ENCODE measurements around the gene PHF21A. TPM values are rescaled to one million over a fixed set of nuclear protein-coding genes. Genes with fewer than 3 reads are reported as not detected.
A peak's percentile ranks its signal among the peaks of the same experiment; 100 is the strongest.

Gene PHF21A
- total RNA-seq, 1 donor from 2014 or later = 66.8 TPM

- no peak for DNase-seq (ENCODE audit: extremely low spot score in 2 of 2)
- Histone ChIP-seq H3K27ac (no peak overlapping the region), H3K4me1 (peaks cover 16% of the 10 kb centered on the region), H3K36me3 (no peaks in the 10 kb centered on the region), H3K4me3 (no peak overlapping the region), H3K27me3 (no peaks in the 10 kb centered on the region), H3K9me3 (no peaks in the 10 kb centered on the region)
- intact Hi-C loops (cut with DNase I) = no loop called here
- TF ChIP-seq, protein P1, sequence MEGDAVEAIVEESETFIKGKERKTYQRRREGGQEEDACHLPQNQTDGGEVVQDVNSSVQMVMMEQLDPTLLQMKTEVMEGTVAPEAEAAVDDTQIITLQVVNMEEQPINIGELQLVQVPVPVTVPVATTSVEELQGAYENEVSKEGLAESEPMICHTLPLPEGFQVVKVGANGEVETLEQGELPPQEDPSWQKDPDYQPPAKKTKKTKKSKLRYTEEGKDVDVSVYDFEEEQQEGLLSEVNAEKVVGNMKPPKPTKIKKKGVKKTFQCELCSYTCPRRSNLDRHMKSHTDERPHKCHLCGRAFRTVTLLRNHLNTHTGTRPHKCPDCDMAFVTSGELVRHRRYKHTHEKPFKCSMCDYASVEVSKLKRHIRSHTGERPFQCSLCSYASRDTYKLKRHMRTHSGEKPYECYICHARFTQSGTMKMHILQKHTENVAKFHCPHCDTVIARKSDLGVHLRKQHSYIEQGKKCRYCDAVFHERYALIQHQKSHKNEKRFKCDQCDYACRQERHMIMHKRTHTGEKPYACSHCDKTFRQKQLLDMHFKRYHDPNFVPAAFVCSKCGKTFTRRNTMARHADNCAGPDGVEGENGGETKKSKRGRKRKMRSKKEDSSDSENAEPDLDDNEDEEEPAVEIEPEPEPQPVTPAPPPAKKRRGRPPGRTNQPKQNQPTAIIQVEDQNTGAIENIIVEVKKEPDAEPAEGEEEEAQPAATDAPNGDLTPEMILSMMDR (IDR thresholded peaks at IDR 0.05) = no peak
- no peak for TF ChIP-seq POLR2A (IDR thresholded peaks at IDR 0.05)
- TF ChIP-seq POLR2AphosphoS5 (IDR thresholded peaks at IDR 0.05; ENCODE audit: insufficient read depth in 1 of 2, low read depth in 1 of 2) = no peak
These were observed 45.3 kb downstream of the PHF21A start for GRCh38 chr11:46075928-46076327.

GRCh38 chr11:46075168-46075567 lies 46.1 kb downstream of the PHF21A start:
- intact Hi-C loops (cut with DNase I) = no loop called here
- no peak for DNase-seq (ENCODE audit: extremely low spot score in 2 of 2)
- Histone ChIP-seq H3K36me3 (no peaks in the 10 kb centered on the region), H3K27me3 (no peaks in the 10 kb centered on the region), H3K4me3 (no peak overlapping the region), H3K27ac (no peak overlapping the region), H3K4me1 (peaks cover 20% of the 10 kb centered on the region), H3K9me3 (no peaks in the 10 kb centered on the region)
- TF ChIP-seq POLR2AphosphoS5 (IDR thresholded peaks at IDR 0.05; ENCODE audit: insufficient read depth in 1 of 2, low read depth in 1 of 2) = peak in 1 of 2 donors; percentile 42
- TF ChIP-seq, protein P1 (IDR thresholded peaks at IDR 0.05) = no peak

DNA sequence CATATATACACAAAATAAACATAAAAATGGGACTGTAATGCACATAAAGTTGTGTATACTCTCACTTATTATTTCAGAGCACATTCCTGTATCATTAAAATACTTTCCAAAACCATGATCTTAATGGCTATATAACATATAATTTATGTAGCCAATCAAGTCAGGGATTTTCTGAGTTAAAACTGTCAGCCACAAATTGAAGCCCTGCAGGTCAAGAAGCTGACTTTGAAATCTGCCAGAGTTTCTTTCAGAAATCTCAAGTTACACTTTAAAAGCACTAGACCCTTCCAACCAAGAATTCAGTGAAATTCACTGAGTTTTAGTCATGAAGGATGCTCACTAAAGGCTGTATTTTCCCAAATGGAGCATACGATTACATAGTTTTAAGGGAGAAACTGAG lies 47.6 kb downstream of the PHF21A start:
- Histone ChIP-seq H3K27me3 (no peaks in the 10 kb centered on the region), H3K27ac (no peak overlapping the region), H3K4me3 (no peak overlapping the region), H3K9me3 (no peaks in the 10 kb centered on the region), H3K36me3 (no peaks in the 10 kb centered on the region), H3K4me1 (peaks cover 20% of the 10 kb centered on the region)
- intact Hi-C loops (cut with DNase I) = no loop called here
- DNase-seq (ENCODE audit: extremely low spot score in 2 of 2) = no peak
- no peak for TF ChIP-seq POLR2AphosphoS5 (IDR thresholded peaks at IDR 0.05; ENCODE audit: insufficient read depth in 1 of 2, low read depth in 1 of 2)
- no peak for TF ChIP-seq POLR2A (IDR thresholded peaks at IDR 0.05)
- TF ChIP-seq, protein P1 (IDR thresholded peaks at IDR 0.05) = no peak

GRCh38 chr11:46072172-46072964 lies 48.9 kb downstream of the PHF21A start:
- no peak for TF ChIP-seq POLR2AphosphoS5 (IDR thresholded peaks at IDR 0.05; ENCODE audit: insufficient read depth in 1 of 2, low read depth in 1 of 2)
- TF ChIP-seq, protein P1 (IDR thresholded peaks at IDR 0.05) = no peak
- TF ChIP-seq POLR2A (IDR thresholded peaks at IDR 0.05) = no peak
- H3K27ac ChIP-seq = no peak overlapping the region
- H3K36me3 ChIP-seq = no peaks in the 10 kb centered on the region
- no peaks in the 10 kb centered on the region for H3K9me3 ChIP-seq
- DNase-seq (ENCODE audit: extremely low spot score in 2 of 2) = no peak
- H3K27me3 ChIP-seq = no peaks in the 10 kb centered on the region
- peaks cover 20% of the 10 kb centered on the region for H3K4me1 ChIP-seq
- intact Hi-C loops (cut with DNase I) = no loop called here
- no peak overlapping the region for H3K4me3 ChIP-seq

DNA sequence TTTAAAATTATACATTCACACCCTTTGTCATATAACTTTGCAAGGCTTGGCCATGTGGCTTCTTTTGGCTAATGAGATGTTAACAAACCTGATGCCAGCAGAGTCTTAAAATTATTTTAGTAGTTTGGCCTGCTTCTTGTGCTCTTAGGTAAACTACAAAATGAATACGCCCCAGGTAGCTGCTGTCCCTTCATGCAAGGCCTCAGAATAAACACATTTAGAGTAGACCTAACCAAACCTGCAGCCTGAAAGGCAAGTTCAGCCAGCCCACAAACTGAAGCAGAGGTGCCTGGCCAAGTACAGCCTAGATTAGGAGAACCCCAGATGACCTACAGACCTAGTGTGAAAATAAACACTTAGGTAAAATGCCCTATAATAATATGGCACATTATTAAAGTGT lies 50.2 kb downstream of the PHF21A start:
- intact Hi-C loops (cut with DNase I) = no loop called here
- Histone ChIP-seq H3K27ac (no peak overlapping the region), H3K4me1 (peaks cover 20% of the 10 kb centered on the region)

More for the DNA sequence above, 50.2 kb downstream of the PHF21A start:
- Histone ChIP-seq H3K9me3 (no peaks in the 10 kb centered on the region), H3K36me3 (no peaks in the 10 kb centered on the region), H3K27me3 (no peaks in the 10 kb centered on the region), H3K4me3 (no peak overlapping the region)
- peak in 1 of 2 donors; percentile 51 for TF ChIP-seq POLR2AphosphoS5 (IDR thresholded peaks at IDR 0.05; ENCODE audit: insufficient read depth in 1 of 2, low read depth in 1 of 2)
- TF ChIP-seq, protein P1 (IDR thresholded peaks at IDR 0.05) = no peak
- no peak for DNase-seq (ENCODE audit: extremely low spot score in 2 of 2)
